Small intestine (tissue), 7 donors: ENCODE data around the gene HPCAL1. TPM values are rescaled to one million over a fixed set of nuclear protein-coding genes. Genes with fewer than 3 reads are reported as not detected.

ENCODE experiments used
- DNase-seq, 2 donors: peaks; one replicate each; pipeline versions ENCODE4 v3.0.0 to v3.0.0-alpha.2; 2013
- FAIRE-seq: peaks from 2 replicates; lab custom pipeline; 2012; peaks lifted over from hg19 to GRCh38; lab: Jason Lieb, UNC
- H3K27ac ChIP-seq, 3 donors: one replicate each; pipeline ENCODE4 v1.5.1; 2013; ENCODE audit warnings: low read length in 2 of 3, mild to moderate bottlenecking in 2 of 3, control low read depth in 1 of 3, inconsistent platforms in 1 of 3, low read depth in 1 of 3, moderate library complexity in 1 of 3
- H3K27me3 ChIP-seq, 3 donors: one replicate each; pipeline ENCODE4 v1.6.1; 2013; ENCODE audit warnings: low read length in 3 of 3, inconsistent platforms in 1 of 3; ENCODE audit not compliant: control insufficient read depth in 3 of 3, insufficient read depth in 3 of 3
- H3K36me3 ChIP-seq, 3 donors: one replicate each; pipeline ENCODE4 v1.6.1; 2013; ENCODE audit warnings: low read length in 3 of 3, inconsistent platforms in 1 of 3, low read depth in 1 of 3, mild to moderate bottlenecking in 1 of 3, moderate library complexity in 1 of 3; ENCODE audit not compliant: control insufficient read depth in 3 of 3, insufficient read depth in 2 of 3
- H3K4me1 ChIP-seq, 3 donors: one replicate each; pipeline ENCODE4 v1.6.1; 2013; ENCODE audit warnings: low read length in 2 of 3, inconsistent platforms in 1 of 3, low read depth in 1 of 3, mild to moderate bottlenecking in 1 of 3, moderate library complexity in 1 of 3; ENCODE audit not compliant: control insufficient read depth in 3 of 3, insufficient read depth in 2 of 3
- H3K4me3 ChIP-seq, 3 donors: one replicate each; pipeline ENCODE4 v1.5.1; 2013; ENCODE audit warnings: low read length in 3 of 3, control low read depth in 1 of 3, inconsistent platforms in 1 of 3, low read depth in 1 of 3, mild to moderate bottlenecking in 1 of 3, moderate library complexity in 1 of 3
- H3K9me3 ChIP-seq, 2 donors: one replicate each; pipeline ENCODE4 v1.6.1; 2013; ENCODE audit warnings: low read depth in 1 of 2, low read length in 1 of 2; ENCODE audit not compliant: control insufficient read depth in 2 of 2, insufficient read depth in 1 of 2
- WGBS, 3 donors: extraction: QIAGEN DNeasy Blood & Tissue Kit; methylation state at CpG; one replicate each; pipeline ENCODE4 v1.1.7; 2013; 5-methylcytosine and 5-hydroxymethylcytosine counted together
- polyA plus RNA-seq, 4 donors: library from polyadenylated mRNA; stranded (reverse) in 3 of 4; unstranded in 1 of 4; fragments of 200-250 nt in 3 of 4; fragments of 120-200 nt in 1 of 4; gene quantifications; one replicate each; pipeline versions ENCODE4 v1.2.1 to v1.2.3, GENCODE V29; 2013
- donor health status: healthy with polysubstance abuse.
- donor health status: control.
- donor health status: control.
- donor health status: Bipolar disorder and iron deficiency.
- donor health status: healthy.

The HPCAL1 gene
- polyA plus RNA-seq, 4 donors, result 82.3 to 142 (median 94.2) TPM

DNA sequence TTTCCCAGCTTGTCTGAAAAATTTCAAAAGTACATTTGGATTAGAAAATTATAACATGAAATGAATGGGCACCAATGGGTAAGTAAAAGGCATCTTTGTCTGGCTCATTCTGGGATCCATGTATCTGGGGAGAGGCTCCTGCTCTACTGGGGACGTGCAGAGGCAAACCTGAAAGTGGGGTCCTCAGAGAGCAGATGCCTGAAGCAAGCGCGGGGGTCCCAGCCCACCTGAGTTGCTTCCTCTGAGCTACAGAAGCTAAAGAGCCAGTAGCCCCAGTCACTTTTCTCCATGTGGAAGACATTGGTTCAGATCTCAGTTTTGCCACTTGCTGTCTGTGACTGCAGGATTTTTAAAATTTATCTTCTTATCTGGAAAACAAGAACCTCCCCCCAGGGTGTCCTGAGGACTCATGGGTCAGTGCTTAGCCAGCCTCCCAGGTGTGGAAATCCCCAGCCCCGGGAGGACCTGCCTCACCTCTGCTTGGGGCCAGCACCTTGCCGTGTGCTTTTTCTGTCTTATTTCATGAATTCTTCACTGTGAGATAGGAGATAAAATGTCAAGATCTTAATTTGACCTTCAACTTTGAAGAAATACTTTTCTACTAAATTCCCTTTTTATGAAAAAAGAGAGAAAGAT, 170.5 kb downstream of the HPCAL1 start:
- Histone ChIP-seq H3K27ac (no peak overlapping the region), H3K36me3 (no peaks in the 10 kb centered on the region), H3K9me3 (no peaks in the 10 kb centered on the region), H3K4me3 (no peak overlapping the region), H3K27me3 (no peaks in the 10 kb centered on the region), H3K4me1 (no peaks in the 10 kb centered on the region)
- FAIRE-seq (no peak), DNase-seq (no peak)
- WGBS, 3 donors, result 78 to 87% (median 83%) methylated on average over 5 of the region's 5 CpGs

DNA sequence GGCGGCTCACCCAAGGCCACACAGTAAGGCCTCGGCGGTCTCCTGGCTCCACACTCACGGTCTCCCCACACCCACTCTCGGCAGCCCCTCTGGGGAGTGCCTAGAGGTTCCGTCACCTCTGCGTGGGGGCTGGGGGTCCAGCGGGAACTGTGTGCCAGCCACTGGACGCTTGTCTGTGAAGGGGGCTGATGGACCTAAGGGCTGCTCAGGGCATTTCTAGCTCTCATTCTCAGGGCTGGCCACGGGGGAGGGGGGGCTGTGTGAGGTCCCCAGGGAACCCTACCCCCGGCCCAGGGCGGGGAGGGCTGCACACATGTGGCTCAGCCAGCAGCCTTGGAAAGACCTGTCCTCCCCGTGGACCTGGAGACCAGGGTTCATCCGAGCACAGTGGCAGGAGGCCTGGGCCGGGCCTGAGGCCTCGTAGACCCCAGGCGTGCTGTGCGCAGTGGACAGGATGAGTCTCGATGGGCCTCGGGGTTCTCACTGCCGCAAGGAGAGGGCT, 172.6 kb downstream of the HPCAL1 start:
- FAIRE-seq (no peak), DNase-seq (no peak)
- no peaks in the 10 kb centered on the region for H3K4me1 ChIP-seq
- H3K36me3 ChIP-seq, result no peaks in the 10 kb centered on the region
- 91 to 92% (median 92%) methylated on average over 21 of the region's 21 CpGs for WGBS, 3 donors
- no peak overlapping the region for H3K27ac ChIP-seq
- no peak overlapping the region for H3K4me3 ChIP-seq
- no peaks in the 10 kb centered on the region for H3K27me3 ChIP-seq
- H3K9me3 ChIP-seq, result no peaks in the 10 kb centered on the region

- Histone ChIP-seq H3K4me1 (no peaks in the 10 kb centered on the region), H3K4me3 (no peak overlapping the region), H3K9me3 (no peaks in the 10 kb centered on the region), H3K27me3 (no peaks in the 10 kb centered on the region), H3K36me3 (no peaks in the 10 kb centered on the region), H3K27ac (no peak overlapping the region)
- WGBS, 3 donors, result 91% methylated on average over 22 of the region's 22 CpGs
- FAIRE-seq (no peak), DNase-seq (no peak)
Measured at GRCh38 chr2:10475811-10476660, 173.3 kb downstream of the HPCAL1 start.

GRCh38 chr2:10476723-10477442, 174.2 kb downstream of the HPCAL1 start:
- no peak overlapping the region for H3K27ac ChIP-seq
- no peaks in the 10 kb centered on the region for H3K4me1 ChIP-seq
- no peak for FAIRE-seq
- DNase-seq, result no peak
- WGBS, 3 donors, result 84 to 87% (median 87%) methylated on average over 12 of the region's 12 CpGs
- H3K4me3 ChIP-seq, result no peak overlapping the region
- H3K27me3 ChIP-seq, result no peaks in the 10 kb centered on the region
- H3K9me3 ChIP-seq, result no peaks in the 10 kb centered on the region
- no peaks in the 10 kb centered on the region for H3K36me3 ChIP-seq

Other genes with a start within 250 kb of the HPCAL1 start
- gene CYS1, start 222.5 kb upstream of the HPCAL1 start, polyA plus RNA-seq, result 10 to 100 TPM in 1 of 4 donors, under 1 TPM in 2, not detected in 1; 0.54 to 14.8 (median 0.76) TPM
- 10 to 100 TPM in 2 of 4 donors, 1 to 10 TPM in 2; 5.4 to 62.9 (median 19.9) TPM for gene RRM2, start 180.2 kb upstream of the HPCAL1 start, polyA plus RNA-seq
- gene ODC1, start 145.4 kb downstream of the HPCAL1 start, polyA plus RNA-seq, result 100 to 1,000 TPM in 2 of 4 donors, 10 to 100 TPM in 2; 12.5 to 109 (median 65.5) TPM